Sigmoid colon (tissue), 7 donors: ENCODE data around the gene IPCEF1. TPM values are rescaled to one million over a fixed set of nuclear protein-coding genes. Genes with fewer than 3 reads are reported as not detected.

Experiments
- DNase-seq: peaks from one replicate; pipeline ENCODE4 v3.0.0-alpha.2; 2019
- H3K27ac ChIP-seq, 4 donors: fragments of 200-600 bp; sonication (generic); one replicate each; pipeline ENCODE4 v1.5.1; 2016 to 2019; ENCODE audit warnings: mild to moderate bottlenecking in 1 of 4
- H3K27me3 ChIP-seq, 3 donors: fragments of 200-600 bp; sonication (generic); one replicate each; pipeline ENCODE4 v1.5.1; 2019; ENCODE audit warnings: mild to moderate bottlenecking in 1 of 3
- H3K36me3 ChIP-seq, 4 donors: fragments of 200-600 bp; sonication (generic); one replicate each; pipeline ENCODE4 v1.5.1; 2016 to 2019
- H3K4me1 ChIP-seq, 4 donors: fragments of 200-600 bp; sonication (generic); one replicate each; pipeline ENCODE4 v1.5.1; 2017 to 2019
- H3K4me3 ChIP-seq, 4 donors: fragments of 200-600 bp; sonication (generic); one replicate each; pipeline ENCODE4 v1.5.1; 2017 to 2019; ENCODE audit warnings: mild to moderate bottlenecking in 2 of 4, moderate library complexity in 1 of 4
- H3K9me3 ChIP-seq, 4 donors: fragments of 200-600 bp in 3 of 4; sonication (generic) in 3 of 4; one replicate each; pipeline versions ENCODE4 v1.5.1 to v1.6.1; 2013 to 2019
- CTCF ChIP-seq, 4 experiments: fragments of 450-650 bp in 3 of 4; fragments of 200-600 bp in 1 of 4; IDR thresholded peaks; one replicate each; pipeline ENCODE4 v1.5.1; 2016 to 2019; ENCODE audit warnings: antibody characterized with exemption in 4 of 4, mild to moderate bottlenecking in 3 of 4, moderate library complexity in 2 of 4
- EP300 ChIP-seq, 4 donors: sonication (generic); formaldehyde crosslinking; IDR thresholded peaks; one replicate each; pipeline ENCODE4 v1.6.1; 2017; ENCODE audit warnings: antibody characterized with exemption in 4 of 4
- POLR2A ChIP-seq, 2 donors: fragments of 450-650 bp; IDR thresholded peaks; one replicate each; pipeline ENCODE4 v1.6.1; 2016; ENCODE audit warnings: antibody characterized with exemption in 2 of 2, mild to moderate bottlenecking in 2 of 2, moderate library complexity in 2 of 2
- POLR2AphosphoS5 ChIP-seq, 4 donors: sonication (generic); formaldehyde crosslinking; IDR thresholded peaks; one replicate each; pipeline ENCODE4 v1.6.1; 2017; ENCODE audit warnings: antibody characterized with exemption in 4 of 4
- WGBS, 2 donors: extraction: QIAGEN DNeasy Blood & Tissue Kit; methylation state at CpG; one replicate each; pipeline ENCODE4 v1.1.7; 2013; 5-methylcytosine and 5-hydroxymethylcytosine counted together
- intact Hi-C: fragments of 100-400 bp; cut with DNase I; formaldehyde crosslinking; loops from one replicate; pipeline ENCODE4 v1.15.1; 2023
- polyA plus RNA-seq, 3 donors: library from polyadenylated mRNA; stranded (reverse); fragments of 200-250 nt; gene quantifications; one replicate each; pipeline ENCODE4 v1.2.3, GENCODE V29; 2013
- total RNA-seq, 4 donors: library from RNA; depleted of rRNA; stranded (reverse); fragments of >200 nt; gene quantifications; one replicate each; pipeline ENCODE4 v1.1.0, GENCODE V29; 2016
- donor health status: healthy with polysubstance abuse.
- donor health status: Bipolar disorder and iron deficiency.
- donor health status: healthy.

IPCEF1 gene
- total and polyA plus RNA-seq, 7 donors = 0.28 to 5.5 (median 0.71) TPM

DNA sequence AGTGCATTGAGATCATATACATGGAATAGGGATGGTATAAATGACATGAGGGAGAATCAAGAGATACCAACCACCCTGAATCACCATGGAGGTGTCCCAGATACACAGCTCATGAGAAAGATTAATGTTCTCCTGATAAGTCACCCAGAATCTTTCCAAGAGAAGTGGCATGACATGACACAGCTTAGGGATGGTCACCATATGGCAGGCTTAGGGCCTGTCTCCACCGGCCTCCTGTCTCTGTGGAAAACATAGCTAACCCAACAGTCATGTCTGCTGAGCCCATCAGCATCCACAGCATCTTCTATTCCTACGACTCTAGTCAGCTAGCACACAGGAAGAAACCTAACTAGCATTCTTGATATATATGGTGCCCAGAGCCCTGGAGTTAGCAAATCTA is 133.3 kb downstream of the IPCEF1 start:
- intact Hi-C loops = no loop called here
- TF ChIP-seq POLR2AphosphoS5 (IDR thresholded peaks at IDR 0.05) (no peak), POLR2A (IDR thresholded peaks at IDR 0.05) (no peak), CTCF (IDR thresholded peaks at IDR 0.05) (no peak), EP300 (IDR thresholded peaks at IDR 0.05) (no peak)
- H3K4me1 ChIP-seq = no peaks in the 10 kb centered on the region
- no peaks in the 10 kb centered on the region for H3K27me3 ChIP-seq
- no peak overlapping the region for H3K4me3 ChIP-seq
- H3K27ac ChIP-seq = no peak overlapping the region
- 94 to 97% methylated on average over 2 of the region's 2 CpGs for WGBS, 2 donors
- no peaks in the 10 kb centered on the region for H3K36me3 ChIP-seq
- H3K9me3 ChIP-seq = no peaks in the 10 kb centered on the region
- DNase-seq = no peak

- Histone ChIP-seq H3K9me3 (no peaks in the 10 kb centered on the region), H3K27ac (no peak overlapping the region), H3K36me3 (no peaks in the 10 kb centered on the region), H3K27me3 (no peaks in the 10 kb centered on the region), H3K4me1 (no peaks in the 10 kb centered on the region), H3K4me3 (no peak overlapping the region)
- intact Hi-C loops = no loop called here
- 76% methylated on average over 6 of the region's 6 CpGs for WGBS, 2 donors
- no peak for TF ChIP-seq EP300 (IDR thresholded peaks at IDR 0.05)
- TF ChIP-seq POLR2A (IDR thresholded peaks at IDR 0.05) = no peak
- TF ChIP-seq POLR2AphosphoS5 (IDR thresholded peaks at IDR 0.05) = no peak
- TF ChIP-seq CTCF (IDR thresholded peaks at IDR 0.05) = no peak
- no peak for DNase-seq
Measured at GRCh38 chr6:154222716-154223115, 133.9 kb downstream of the IPCEF1 start.

DNA sequence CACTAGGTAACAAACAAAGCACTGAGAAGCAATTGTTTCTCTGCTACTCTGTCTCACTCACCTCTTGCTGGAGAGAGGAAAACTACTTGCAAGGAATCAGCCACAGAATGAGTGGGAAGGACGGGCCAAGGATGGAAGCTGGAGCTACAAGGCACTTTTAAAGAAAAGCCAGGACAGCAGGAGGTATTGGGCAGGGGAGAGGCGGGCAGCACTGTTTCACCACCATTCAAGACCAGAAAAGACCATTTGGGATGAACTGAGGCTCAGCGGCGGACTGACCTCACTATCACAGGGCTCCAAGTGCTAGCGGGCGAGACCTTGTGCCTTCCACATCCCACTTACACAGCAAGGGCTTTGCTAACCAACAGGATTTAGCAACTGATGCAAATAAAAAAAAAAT is 137.4 kb downstream of the IPCEF1 start:
- no peak for DNase-seq
- TF ChIP-seq EP300 (IDR thresholded peaks at IDR 0.05) (no peak), POLR2AphosphoS5 (IDR thresholded peaks at IDR 0.05) (no peak)
- H3K9me3 ChIP-seq = no peaks in the 10 kb centered on the region
- H3K36me3 ChIP-seq = no peaks in the 10 kb centered on the region
- no peak overlapping the region for H3K27ac ChIP-seq
- H3K4me1 ChIP-seq = no peaks in the 10 kb centered on the region
- intact Hi-C loops = no loop called here
- no peaks in the 10 kb centered on the region for H3K27me3 ChIP-seq
- 81 to 95% methylated on average over 6 of the region's 6 CpGs for WGBS, 2 donors
- no peak overlapping the region for H3K4me3 ChIP-seq

DNA sequence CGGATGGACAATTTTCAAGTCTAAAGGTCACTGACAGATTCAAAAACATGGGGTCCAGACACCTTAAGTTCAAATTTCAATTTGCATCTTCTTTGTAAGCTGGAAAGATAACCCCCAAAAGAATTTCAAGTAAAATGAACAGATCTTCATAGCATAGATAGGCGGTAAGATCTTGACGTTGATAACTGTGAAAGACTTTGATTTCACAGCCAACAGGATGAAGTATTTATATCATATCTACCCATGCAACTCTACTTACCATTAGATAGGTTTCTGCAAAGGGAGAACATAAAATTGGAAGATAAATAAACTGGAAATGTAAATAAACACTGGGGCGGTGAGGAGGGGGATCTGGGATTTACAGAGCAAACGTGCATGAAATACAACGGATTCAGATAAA is 137.8 kb downstream of the IPCEF1 start:
- TF ChIP-seq POLR2A (IDR thresholded peaks at IDR 0.05) = no peak
- intact Hi-C loops = no loop called here
- Histone ChIP-seq H3K27ac (no peak overlapping the region), H3K4me1 (no peaks in the 10 kb centered on the region), H3K9me3 (no peaks in the 10 kb centered on the region), H3K27me3 (no peaks in the 10 kb centered on the region), H3K36me3 (no peaks in the 10 kb centered on the region), H3K4me3 (no peak overlapping the region)
- no peak for DNase-seq
- WGBS, 2 donors = 71 to 88% methylated on average over 6 of the region's 6 CpGs

- H3K4me3 ChIP-seq = no peak overlapping the region
- intact Hi-C loops = no loop called here
- H3K27ac ChIP-seq = no peak overlapping the region
- H3K27me3 ChIP-seq = no peaks in the 10 kb centered on the region
- no peaks in the 10 kb centered on the region for H3K36me3 ChIP-seq
- H3K4me1 ChIP-seq = no peaks in the 10 kb centered on the region
- TF ChIP-seq POLR2AphosphoS5 (IDR thresholded peaks at IDR 0.05) (no peak), POLR2A (IDR thresholded peaks at IDR 0.05) (no peak), CTCF (IDR thresholded peaks at IDR 0.05) (no peak), EP300 (IDR thresholded peaks at IDR 0.05) (no peak)
- H3K9me3 ChIP-seq = no peaks in the 10 kb centered on the region
- WGBS, 2 donors = 51 to 83% methylated on average over 6 of the region's 6 CpGs
- DNase-seq = no peak
Measured at GRCh38 chr6:154218301-154218700, 138.3 kb downstream of the IPCEF1 start.

DNA sequence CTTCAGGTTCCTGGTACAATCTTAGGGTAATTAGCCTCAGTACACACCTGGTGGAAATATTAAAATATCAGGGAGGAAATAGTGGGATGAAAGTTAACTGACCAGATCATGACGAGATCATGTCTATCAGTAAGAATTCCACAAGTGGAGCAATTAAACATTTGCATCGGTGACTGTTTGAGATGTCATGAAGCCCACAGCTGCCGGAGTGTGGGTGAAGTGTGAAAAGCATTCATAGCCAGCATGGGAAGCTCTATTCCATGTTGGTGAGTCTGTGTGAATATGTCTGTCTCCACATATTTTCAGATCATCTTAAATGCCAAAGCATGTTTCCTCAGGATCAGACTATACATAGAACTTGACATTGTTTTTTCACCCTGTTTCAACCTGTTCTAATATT is 142.8 kb downstream of the IPCEF1 start:
- Histone ChIP-seq H3K27me3 (no peaks in the 10 kb centered on the region), H3K27ac (no peak overlapping the region), H3K4me1 (no peaks in the 10 kb centered on the region), H3K4me3 (no peak overlapping the region), H3K36me3 (no peaks in the 10 kb centered on the region), H3K9me3 (no peaks in the 10 kb centered on the region)
- TF ChIP-seq POLR2A (IDR thresholded peaks at IDR 0.05) (no peak), EP300 (IDR thresholded peaks at IDR 0.05) (no peak), POLR2AphosphoS5 (IDR thresholded peaks at IDR 0.05) (no peak), CTCF (IDR thresholded peaks at IDR 0.05) (no peak)
- DNase-seq = no peak
- intact Hi-C loops = no loop called here
- WGBS, 2 donors = 81 to 87% methylated on average over 3 of the region's 3 CpGs
